Activated T-cell treated with anti-CD3 and anti-CD28 coated beads for 1 hour (primary cell): ENCODE data around the gene FKBP7.
"Not testable (repeated sequence)": the region's sequence is repeated elsewhere in the genome, so short reads cannot be mapped to it uniquely, and the experiment has no call there.

Experiments
- DNase-seq: peaks from one replicate; pipeline ENCODE4 v3.0.0-alpha.2; 2020; ENCODE audit warnings: low read depth

FKBP7 gene

DNA sequence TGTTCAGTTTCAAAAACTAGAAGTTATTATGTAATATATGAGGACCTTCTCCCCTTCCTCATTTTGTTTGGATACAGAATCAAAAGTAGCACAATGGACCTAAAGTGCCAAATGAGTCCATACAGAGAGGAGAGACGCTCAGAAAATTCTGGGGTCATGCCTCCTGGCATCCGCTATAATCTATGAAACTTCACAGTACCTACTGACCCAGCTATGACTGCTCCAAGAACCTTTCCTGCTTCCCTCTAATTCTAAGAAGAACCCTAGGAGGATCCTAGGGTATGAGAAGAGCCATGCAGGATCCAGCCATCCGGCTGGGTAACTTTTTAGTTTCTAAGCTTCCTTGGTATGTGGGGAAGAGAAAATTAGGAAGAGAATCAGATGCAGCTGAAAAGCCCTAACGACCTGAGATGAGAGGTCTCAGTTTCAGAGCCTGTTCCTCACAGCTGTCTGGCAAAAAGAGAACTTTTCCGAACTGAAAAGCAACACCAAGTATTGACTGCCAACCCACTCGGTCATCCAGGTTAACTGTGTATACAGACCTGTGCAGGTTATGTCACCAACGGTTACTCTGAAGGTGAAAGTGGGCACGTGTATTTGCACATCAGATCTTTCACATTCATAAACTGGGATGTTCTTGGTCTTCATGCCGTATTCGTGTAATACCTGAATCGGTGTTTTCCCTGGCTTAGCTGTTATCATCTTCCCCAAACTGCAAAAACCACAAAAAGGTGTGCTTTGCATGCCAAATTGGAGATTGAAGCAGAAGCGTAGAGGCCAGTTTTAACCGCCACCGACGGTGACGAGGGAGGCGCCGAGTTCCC, 28.5 kb downstream of the FKBP7 start:
- no peak for DNase-seq

DNA sequence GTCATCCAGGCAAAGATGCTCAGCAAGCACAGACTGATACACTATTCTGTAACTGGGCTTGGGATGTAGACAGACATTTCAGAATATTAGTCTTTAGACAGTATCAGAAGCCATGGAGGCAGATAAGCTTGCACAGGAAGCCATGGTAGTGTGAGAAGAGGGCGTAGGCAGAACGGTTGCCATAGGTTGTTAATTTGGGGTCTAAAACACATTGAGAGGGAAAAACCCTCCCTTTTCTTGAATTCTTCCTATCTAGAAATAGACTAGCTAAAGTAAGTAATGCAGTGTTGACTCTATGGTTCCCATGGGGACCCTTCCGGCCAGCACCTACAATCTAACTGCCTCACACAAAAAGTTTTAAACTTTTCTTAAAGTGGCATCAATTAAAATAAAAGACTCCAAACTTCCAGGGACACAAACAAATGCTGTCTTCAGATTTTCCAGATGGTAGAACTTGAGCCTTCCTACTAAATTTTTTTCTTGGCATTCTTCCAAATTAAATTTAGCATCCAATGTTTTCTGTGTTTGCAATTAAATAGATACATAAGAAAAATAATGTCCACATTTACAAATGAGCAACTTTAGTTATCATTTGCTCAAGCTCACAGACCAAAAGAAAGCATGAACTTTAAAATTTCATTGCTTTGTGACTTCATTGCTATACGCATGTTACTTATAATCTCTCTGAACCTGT, 29.3 kb downstream of the FKBP7 start:
- DNase-seq: no peak

DNA sequence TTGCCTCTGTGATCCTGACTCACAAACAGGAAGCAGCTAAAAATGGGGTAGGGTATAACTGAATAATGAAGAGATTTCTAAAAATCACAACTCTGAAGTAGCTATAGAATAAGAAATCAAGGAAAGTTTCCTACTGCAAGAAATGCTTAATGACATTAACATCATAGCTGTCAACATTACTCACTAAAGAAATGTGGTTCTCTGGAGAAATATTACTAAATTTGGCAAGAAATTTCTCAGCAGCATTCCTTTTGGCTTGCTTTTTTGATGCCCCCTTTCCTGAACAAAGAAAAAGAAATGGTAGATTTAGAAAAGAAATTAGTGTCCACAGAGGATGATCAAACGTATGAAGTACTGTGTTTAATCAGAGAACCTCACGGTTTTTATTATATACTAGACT, 37.0 kb downstream of the FKBP7 start:
- no peak for DNase-seq

DNA sequence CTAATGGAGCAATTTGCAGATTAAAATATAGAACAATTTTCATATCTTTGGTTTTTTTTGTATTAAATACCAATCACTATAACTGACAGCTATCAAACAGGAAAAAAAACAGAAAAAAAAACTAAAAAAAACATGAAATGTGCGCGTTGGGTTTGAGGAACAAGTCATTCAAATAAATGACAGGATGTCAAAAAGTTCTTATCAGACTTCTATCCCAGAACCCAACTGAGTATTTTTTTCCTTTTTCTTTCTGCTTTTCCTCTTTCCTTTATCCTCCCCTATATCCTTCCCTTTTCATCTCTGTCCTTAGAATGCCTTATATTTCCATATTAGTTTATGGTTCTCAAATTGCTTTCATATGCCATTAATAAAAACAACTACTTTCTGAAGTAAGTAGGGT, 41.7 kb downstream of the FKBP7 start:
- no peak for DNase-seq

DNA sequence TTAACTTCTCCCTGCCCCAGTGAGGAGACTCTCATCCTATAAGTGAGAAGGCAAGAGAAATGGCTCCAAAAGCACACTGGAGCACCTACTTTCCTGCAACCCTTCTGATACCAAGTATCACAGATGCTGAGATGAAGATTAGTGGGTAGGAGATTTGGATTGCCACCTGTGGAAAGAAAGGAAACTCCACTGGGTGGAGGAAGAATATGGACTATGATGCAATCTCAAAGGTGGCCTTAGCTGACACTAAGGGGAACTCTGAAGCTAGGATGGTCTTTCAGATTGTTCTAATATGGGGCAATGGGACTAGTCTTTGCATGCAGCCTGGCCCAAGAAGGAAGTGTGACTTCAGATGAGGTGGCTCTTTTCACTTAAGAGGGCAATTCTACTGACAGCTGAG, 49.1 kb downstream of the FKBP7 start:
- DNase-seq: no peak

DNA sequence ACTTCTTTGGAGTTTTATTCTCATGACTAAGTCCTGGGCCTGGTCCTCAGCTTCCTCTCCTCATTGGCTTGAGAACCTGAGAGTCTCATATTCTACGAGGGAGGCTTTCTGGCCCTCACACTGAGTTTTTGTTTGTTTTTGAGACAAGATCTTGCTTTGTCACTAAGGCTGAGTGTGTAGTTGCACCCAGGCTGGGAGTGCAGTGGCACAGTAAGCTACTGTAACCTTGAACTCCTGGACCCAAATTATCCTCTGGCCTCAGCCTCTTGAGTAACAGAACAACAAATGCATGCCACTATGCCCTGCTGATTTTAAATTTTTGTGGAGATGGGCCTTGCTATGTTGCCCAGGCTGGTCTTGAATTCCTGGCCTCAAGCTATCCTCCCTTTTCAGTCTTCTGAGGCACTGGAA, 50.0 kb downstream of the FKBP7 start:
- DNase-seq: no peak

DNA sequence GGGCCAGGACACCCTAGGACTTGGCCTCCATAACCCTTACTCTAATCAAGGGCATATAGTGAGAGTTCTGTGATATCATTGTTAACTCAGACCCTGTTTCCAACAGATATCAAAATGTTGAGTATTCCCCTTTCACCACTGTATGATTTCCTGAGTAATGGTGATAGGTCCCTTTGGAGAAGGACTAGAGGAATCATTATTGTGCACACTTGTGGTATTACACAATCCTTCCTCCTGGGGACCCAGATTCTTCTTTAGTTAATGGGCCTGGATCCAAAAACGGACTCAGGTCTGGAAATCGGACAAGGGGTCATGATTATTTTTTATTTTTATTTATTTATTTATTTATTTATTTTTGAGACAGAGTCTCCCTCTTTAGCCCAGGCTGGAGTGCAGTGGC, 50.9 kb downstream of the FKBP7 start:
- no peak for DNase-seq

DNA sequence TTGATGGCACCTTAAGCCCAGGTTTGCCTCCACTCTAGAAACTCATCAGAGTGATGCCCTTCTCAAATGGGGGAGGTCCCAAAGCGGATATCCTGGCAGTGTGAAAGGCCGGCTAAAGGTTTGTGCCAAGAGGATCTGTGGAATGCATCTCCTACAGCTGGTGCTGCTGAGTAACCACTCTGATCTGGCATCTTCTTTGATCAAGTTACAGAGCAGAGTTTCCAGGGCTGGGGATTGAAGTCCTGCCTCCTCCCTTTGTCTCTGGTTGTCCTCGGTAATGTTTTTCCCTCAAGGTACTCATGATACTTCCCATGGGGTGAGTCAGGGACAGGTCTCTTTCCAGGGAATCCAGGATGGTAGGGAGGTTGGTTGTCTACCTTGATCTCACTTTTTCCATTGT, 52.0 kb downstream of the FKBP7 start:
- no peak for DNase-seq

DNA sequence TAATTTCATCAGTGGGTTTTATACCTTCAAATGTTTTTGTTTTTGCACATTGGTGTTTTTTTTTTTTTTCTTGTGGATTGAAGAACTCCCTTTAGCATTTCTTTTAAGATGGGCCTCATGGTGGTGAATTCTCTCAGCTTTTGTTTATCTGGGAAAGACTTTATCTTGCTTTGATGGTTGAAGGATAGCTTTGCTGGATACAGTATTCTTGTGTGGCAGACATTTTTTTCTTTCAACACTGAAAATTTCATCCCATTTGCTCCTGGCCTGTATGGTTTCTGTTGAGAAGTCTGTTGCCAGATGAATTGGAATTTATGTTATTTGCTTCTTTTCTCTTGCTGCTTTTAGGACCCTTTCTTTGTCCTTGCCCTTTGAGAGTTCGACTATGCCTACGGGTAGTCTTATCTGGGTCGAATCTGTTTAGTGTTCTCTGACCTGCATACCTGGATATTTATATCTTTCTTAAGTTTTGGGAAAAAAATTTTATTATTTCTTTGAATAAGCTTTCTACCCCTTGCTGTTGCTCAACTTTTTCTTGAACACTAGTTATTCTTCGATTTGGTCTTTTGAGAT, 53.1 kb downstream of the FKBP7 start:
- no peak for DNase-seq

DNA sequence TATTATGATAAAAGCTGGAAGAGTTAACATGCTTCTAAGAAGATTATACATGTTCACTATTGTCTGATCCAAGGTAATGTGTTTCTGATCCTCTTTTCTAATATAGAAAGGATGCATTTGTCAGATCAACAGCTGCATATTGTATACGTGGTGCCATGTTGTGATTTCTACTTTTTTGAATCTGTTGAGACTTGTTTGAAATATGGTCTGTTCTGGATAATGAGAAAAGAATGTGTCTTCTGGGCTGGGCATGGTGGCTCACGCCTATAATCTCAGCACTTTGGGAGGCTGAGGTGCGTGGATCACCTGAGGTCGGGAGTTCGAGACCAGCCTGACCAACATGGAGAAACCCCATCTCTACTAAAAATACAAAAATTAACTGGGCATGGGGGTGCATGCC, 54.7 kb downstream of the FKBP7 start:
- DNase-seq: not testable (repeated sequence)

DNA sequence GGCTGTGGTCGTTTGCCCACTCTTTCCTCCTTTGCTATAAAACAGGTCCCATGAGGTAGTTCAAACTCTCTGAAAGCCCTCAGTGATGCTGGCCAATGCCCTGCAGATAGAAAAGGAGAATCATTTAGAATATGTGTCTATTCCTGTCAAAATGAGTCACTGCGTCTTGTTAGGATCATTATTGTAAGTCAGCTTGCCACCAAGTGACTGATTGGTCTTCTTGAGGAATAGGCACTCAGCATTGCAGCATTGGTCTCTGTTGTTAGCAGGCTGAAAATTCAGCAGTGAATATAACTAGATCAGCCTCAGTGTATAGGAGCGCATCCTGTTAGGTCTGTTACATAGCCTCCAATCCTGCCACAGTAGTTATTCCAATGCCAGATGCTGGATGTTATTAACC, 56.3 kb downstream of the FKBP7 start:
- no peak for DNase-seq

DNA sequence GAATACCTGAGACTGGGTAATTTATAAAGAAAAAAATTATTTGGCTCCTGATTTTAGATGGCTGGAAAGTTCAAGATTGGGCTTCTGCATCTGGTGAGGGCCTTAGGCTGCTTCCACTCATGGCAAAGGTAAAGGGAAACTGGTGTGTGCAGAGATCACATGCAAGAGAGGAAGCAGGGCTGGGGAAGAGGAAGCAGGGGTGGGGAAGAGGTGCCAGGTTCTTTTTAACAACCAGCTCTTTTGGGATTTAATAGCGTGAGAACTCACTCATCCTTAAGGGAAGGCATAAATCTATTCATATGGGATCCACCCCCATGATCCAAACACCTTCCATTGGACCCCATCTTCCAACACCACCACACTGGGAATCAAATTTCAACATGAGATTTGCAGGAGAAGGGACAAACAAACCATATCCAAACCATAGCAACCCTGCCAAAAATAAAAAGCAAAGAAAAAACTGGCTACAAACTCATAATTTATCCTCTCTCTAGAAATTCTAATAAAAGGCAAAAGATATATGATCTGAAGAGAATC, 57.9 kb downstream of the FKBP7 start:
- DNase-seq: no peak

DNA sequence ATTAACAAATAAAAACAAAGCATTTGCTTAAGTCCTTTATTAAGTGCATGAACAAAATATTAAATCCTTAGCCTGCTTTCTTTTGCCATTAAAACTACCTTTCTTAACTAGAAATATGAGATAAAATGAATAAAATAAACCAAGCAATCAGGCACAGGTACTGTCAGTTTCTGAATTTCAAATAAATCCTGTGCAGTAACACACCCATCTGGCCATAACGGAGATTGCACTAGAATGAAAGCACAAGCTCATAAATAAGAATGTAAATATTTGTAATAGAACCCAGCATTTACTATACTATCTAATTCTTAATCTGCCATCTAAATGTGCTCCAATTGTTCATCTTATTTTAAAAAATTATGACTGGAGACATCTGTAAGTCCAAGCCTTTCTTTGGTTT, 59.3 kb downstream of the FKBP7 start:
- DNase-seq: no peak

DNA sequence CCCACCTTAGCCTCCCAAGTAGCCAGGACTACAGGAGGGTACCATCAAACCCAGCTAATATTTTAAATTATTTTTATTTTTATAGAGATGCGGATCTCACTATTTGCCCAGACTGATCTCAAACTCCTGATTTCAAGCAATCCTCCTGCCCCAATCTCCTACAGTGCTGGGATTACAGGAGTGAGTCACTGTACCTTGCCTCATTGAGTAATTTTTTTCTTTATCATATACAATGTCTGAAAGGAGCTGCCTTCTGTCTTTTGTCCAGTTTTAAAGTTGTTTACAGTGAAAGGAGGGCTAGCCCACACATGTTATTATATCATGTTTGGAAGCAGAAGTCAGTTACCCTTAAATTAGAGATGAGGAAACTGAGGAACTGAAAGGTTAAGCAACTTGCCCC, 60.0 kb downstream of the FKBP7 start:
- DNase-seq: no peak

DNA sequence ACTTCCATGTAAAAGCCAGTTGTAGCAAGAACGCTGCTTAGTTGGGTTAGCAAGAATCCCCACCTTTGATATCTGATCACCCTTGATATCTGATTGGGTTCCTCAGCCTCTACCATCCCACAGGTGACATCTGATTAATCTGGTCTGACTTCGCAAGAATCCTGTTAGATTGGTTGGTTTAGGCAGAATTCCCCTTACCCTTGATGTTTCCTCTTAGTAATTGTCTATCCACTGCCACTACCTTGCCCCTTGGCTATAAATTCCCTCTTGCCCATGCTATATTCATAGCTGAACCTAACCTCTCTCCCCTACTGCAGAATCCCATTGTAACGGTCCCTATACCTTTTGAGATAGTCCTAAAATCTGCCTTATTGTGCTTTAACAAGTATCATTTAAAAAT, 60.5 kb downstream of the FKBP7 start:
- DNase-seq: no peak

DNA sequence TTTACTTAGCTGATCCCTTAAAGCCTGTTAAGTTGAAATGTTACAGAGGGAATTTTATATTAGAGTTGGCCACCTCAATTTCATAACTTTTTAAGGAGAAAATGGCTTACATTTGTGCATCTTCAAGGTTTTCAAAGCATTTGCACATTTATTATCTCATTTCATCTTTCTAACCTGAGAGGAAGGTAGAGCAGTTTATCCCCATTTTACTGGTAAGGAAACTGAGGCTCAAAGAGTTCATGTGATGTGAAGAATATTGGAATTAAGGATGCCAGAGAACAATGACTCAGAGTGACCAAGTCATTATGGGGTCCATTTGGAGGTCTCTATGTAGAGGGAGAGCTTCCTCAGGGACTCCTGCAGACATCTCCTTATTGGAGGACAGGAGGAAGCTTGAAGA, 62.4 kb downstream of the FKBP7 start:
- DNase-seq: no peak

DNA sequence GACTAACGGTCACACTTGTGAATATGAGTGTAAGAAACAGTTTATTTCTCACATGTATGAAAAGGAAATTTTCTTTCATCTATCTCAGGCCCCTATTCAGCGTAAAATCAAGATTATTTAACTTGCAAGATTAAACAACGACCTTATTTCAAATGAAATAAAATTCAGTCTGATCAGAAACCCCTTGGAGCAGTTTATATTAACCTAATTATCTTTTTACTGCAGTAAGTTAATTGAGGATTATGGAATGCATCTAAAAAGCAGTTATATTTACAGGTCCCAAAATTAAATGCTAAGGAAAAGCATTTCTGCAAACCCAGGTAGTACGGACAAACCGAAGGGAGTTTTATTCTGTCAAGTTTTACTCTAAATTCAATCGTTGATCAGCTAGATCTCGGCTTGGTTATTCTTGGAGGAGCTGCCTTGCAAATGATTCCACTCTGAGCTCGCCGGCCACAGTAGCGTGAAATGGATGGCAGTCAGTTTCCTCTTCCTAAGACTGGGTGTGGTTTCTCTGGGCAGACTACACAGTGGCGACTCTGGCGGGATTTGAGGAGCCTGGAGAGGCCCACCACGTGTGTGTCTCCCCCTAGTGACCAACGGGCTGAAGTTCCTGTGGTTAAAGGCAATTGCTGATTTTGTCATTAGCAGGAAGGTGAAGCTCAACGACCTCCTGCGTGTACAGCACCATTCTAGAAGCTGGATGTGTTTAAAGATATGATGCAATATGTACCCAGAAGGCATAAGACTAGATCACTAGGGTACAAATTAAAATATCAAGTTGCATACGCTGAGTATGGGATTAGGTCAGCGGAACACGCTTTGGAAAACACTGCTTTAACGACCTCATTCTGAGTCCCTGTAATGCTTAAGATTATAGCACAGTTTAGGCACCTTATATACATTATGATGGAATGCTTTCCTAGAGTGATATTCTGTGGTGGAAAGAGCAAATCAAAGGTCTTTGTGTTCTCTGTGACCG, 63.8 kb downstream of the FKBP7 start:
- DNase-seq: peak; percentile 57
